ENCODE results near the gene SLC27A5.

The SLC27A5 gene, protein sequence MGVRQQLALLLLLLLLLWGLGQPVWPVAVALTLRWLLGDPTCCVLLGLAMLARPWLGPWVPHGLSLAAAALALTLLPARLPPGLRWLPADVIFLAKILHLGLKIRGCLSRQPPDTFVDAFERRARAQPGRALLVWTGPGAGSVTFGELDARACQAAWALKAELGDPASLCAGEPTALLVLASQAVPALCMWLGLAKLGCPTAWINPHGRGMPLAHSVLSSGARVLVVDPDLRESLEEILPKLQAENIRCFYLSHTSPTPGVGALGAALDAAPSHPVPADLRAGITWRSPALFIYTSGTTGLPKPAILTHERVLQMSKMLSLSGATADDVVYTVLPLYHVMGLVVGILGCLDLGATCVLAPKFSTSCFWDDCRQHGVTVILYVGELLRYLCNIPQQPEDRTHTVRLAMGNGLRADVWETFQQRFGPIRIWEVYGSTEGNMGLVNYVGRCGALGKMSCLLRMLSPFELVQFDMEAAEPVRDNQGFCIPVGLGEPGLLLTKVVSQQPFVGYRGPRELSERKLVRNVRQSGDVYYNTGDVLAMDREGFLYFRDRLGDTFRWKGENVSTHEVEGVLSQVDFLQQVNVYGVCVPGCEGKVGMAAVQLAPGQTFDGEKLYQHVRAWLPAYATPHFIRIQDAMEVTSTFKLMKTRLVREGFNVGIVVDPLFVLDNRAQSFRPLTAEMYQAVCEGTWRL

DNA sequence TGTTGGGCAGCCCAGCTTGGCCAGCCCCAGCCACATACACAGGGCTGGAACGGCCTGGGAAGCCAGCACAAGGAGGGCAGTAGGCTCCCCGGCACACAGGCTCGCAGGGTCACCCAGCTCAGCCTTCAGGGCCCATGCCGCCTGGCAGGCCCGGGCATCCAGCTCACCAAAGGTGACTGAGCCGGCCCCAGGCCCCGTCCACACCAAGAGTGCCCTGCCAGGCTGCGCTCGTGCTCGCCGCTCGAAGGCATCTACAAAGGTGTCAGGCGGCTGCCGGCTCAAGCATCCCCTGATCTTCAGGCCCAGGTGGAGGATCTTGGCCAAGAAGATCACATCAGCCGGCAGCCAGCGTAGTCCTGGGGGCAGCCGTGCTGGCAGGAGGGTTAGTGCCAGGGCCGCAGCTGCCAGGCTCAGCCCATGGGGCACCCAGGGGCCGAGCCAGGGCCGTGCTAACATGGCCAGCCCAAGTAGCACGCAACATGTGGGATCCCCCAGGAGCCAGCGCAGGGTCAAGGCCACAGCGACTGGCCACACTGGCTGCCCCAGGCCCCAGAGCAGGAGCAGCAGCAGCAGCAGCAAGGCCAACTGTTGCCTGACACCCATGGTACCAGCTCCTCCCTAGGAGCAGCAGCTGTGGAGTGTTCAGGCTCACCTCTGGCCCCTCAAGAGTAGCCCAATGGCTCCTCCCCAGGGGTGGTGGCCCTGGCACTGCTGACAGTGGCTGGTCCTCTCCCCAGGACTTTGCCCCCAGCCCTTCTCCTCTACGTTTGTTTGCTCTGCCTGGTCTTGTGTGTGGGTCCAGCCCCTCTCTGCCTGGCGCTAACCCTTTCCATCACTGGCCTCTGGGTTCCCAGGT lies at the start of gene SLC27A5:
Gene SLC27A5 (minus strand): TSS at position 640 of the 856 bp plus-strand sequence. CDS start 37 bp downstream, at position 603.
- DNase-seq: no peak

DNA sequence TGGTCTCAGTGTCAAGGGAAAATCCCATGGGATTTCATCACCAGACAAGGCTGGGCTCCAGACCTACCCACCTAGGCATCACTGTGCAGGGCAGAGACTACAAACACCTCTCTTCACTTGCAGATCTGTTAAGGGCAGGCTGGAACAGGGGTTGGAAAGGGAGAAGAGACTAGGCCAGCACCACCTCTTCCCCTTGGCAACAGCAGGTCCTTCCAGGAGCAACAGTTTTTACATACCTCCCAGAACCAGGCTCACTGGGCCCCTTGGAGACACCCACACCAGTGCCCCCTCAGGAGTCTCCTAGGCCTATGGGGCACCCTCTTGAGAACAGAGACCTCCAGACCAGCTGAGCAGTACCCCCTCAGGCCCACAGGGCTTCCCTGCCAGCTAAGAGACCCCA lies 49.1 kb upstream of the SLC27A5 start:
- DNase-seq: no peak

DNA sequence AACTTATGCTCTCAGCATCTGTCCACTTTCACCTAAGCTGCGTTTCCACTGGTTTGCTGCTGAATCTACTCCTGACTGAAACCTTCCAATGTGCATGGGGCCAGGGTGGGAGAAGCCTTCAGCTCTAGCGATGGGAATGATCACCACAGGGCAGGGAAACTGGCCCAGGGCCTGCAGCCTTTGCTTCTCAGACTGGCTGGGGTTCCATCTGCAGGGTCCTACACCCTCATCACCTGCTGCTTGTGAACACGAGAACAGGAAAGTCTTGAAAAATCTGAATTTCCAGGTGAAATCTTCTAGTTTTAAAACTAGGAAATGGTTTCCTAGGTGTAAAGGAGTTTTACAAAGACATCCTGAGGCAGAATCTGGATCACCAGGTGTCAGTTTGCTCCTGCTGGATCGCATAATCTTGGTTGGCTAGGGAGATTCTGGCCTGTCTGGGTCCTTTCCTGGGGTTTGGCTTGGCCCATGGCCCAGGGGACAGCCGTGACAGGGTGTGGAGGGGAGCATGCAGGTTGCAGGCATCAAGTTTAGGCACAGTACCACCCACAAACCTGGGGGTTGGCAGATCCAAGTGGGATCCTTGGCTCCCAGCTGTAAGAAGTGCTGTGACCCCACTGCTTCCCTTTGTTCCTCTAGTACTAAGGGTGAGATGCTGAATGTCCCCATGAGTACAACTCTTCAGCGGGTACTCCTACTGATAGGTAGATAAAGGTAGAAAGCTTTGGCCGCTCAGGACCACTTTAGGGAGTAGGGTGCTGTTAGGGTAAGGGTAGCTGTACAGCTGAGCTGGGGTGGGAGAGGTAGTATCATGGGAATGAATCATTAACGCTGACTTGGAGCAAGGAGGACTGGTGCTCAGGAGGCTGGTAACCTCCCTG lies 48.5 kb upstream of the SLC27A5 start:
- DNase-seq: no peak

DNA sequence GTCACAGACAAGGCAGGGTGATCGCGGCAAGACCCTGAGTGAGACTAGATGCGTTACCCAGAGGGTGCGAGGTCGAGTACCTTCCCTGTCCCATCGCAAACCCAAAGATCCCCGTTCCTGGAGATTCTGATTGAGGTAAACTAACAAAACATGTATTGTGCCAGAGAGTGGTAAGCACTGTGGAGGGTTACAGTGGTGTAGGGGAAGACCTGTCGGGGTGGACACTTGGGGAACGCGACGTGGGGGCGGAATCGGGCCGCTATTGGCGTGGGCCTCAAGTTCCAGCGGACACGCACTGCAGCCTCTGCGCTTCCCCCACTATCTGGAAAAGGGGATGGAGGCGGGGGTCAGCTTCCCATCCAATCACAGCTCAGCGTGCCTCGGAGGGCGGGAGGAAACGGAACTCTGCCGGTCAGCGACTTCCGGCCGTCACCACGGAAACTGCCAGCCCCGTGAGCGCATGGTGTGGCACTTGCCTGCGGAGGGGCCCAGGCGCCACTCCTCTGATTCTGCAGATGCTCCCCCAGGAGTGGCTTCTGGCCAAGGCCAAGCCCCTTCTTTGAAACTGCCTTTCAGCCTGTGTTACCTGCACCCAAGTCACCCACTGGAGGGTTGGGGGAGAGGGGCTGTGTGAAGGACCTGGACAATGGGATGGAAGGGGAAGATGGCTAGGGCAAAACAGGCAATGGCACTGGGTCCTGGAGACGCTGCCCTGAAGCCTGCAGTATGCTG lies 47.6 kb upstream of the SLC27A5 start:
- peak; percentile 87 for DNase-seq

DNA sequence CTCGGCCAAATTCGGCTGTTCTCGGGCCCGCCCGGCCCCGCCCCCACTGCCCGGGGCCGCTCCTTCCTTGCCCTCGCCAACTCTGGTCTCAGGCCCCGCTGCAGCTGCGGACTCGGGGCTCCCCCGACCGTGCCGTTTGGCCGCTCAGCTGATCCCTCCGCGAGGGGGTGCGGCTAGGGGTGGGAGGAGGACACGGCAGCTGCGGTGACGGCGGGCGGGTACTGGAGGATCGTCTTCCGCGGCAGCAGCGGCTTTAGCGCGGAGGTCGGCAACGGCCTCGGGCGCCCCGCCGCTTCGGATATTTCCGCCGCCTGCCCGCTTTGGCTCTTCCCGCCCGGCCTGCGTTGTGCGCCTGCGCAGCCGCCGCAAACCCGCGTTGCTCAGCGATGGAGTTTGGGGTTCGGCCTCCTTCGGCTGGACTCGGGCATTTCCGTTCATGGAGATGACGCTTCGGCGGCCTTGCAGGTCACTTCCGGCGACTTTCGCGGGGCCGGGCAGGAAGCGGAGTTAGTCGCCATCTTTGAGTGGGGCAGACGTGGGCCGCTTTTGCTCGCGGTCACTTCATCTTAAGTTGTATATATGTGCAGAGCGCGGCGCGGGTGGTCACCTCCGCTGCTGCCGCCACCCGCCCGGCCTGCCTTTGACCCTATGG lies 47.0 kb upstream of the SLC27A5 start:
- DNase-seq: peak; percentile 99

DNA sequence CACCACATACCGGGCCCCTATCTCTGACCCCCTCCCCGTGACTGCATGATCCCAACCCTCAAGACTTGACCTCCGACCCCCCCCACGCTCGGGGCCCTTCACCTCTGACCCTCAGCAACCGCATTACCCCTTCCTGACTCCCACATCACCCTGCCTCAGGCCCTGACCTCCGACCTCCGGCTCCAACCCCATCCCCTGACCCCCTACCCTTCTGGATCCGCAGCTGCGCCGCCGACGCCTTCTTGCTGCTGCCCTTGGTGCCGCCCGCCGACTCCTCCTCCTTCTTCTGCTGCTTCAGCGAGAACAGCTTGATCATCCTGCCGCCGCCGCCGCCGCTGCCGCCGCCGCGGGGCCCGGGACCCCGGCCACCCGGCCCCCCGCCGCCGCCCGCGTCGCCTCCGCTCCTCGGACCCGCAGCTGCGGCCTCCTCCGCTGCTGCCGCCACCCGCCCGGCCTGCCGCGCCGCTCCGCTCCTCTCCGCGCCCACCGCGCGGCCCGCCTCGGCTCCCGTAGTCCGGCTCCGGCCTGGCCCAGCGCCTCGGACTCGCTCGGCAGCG lies 46.4 kb upstream of the SLC27A5 start, which contains the start of gene UBE2M:
Gene UBE2M (minus strand): TSS at position 546 of the 557 bp plus-strand sequence. CDS start 230 bp downstream, at position 316.
- DNase-seq: peak; percentile 59

DNA sequence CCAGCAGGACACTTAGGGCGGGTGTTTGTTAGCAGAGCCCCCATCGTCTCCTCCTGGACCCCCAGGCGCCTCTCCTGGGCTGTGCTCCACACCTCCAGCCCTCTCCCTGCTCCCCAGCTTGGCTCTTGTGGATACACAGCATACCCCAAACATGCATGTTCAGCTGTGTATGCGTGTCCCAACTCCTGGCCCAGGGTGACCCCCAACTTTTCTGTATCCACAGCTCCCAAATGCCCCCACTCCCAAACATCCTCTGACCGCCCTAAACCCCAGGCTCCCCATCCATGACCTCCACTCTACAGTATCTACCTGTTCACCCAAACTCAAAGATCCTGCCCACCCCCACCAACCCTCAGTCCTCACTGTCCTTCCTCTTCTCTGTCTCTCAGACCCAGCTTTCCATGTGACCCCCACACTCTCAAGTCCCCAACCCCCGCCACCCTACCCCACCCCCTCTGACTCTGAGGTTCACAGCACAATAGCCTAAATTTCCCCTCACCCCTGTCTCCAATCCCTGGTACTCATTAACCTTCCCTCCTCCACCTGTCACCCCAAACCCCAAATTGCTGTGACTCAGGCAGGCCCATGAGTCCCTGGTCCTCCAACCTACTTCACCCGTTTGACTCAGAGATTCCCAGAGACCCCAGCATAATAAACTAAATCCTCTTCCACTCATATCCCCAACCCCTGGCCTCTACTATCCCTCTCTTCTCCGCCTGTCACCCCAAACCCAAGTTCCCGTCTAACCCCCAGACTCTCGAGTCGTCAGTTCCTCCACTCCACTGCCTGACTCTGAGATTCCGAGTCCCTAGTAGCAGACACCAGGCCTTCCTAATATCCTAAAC lies 45.7 kb upstream of the SLC27A5 start:
- DNase-seq: no peak

DNA sequence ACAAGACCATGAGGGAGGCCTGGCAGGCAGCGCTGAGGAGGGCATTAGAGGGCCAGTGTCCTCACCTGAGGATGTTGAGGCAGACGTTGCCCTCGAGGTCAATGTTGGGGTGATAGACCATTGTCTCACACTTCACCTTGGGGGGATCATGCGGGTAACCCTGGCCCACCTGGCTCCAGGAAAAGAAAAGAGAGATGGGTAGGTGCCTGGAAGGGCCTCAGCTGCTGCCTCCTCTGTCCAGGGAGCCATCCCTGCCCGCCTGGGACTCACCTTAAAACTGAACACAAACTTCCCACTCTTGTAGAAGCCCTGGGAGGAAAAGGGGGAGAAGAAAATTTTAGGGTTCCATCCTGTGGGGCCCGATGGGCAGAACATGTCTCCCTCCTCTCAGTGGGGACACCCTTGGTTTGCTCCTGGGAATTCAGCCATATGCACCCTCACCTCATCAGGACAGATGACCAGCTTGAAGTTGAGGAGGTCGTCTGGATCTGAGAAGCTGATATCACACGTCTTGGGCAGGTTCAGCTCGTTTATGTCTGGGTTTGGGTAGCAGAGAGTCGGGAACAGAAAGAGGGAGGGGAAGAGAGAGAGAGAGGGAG lies 44.9 kb upstream of the SLC27A5 start:
- DNase-seq: no peak

DNA sequence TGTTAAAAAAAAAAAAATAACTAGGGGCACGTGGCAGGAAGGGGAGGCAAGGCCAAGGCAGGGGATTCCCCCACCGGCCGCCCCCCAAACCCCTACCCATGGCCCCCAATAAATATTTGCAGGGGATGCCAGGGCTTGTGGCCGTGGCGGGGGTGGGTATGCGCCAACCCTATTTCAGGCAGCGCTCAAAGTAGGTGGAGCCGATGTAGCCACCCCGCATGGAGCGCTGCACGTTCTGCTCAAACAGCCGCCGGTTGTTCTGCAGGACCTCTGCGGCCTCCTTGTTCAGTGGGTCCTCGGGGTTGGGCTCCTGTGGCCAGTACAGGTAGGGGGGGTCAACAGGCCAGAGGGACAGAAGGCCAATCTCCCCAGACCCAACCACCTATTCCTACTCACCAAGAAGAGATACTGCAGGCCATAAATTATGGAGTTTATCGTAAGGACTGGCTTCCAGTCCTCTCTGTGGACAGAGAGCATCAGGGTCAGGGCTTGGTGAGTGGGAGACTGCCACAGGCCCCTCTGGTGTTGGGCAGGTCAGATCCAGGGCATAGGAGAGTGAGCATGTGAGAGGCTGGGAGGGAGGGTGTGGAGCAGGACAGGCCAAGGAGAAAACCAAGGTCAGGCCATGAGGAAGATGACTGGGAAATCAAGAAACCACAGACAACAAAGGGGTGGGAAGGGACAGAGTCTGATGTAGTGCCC lies 44.3 kb upstream of the SLC27A5 start:
- no peak for DNase-seq

DNA sequence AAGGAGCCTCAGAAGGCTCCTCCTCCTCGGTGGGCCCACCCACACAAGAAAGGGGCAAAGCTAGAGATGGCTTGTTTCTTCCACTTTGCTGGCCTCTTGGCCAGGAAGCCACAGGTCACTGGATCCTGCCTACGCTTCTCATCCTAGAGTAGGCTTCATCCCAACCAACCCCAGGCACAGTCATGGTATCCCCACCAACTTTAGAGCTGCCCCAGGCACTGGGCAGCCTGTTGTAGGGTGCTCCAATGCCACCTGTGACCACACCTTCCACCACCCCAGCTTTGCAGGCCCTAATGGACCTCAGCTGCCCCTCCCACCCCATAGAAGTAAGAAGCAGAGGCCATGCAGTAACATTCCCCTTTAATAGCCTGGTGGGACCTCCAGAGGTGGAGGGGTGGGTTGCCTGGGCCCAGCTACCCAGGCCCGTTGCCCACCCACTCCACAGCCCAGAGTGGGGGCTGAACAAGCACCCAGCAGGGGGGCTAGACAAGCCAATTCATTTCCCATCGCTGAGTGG lies 43.6 kb upstream of the SLC27A5 start:
- no peak for DNase-seq

DNA sequence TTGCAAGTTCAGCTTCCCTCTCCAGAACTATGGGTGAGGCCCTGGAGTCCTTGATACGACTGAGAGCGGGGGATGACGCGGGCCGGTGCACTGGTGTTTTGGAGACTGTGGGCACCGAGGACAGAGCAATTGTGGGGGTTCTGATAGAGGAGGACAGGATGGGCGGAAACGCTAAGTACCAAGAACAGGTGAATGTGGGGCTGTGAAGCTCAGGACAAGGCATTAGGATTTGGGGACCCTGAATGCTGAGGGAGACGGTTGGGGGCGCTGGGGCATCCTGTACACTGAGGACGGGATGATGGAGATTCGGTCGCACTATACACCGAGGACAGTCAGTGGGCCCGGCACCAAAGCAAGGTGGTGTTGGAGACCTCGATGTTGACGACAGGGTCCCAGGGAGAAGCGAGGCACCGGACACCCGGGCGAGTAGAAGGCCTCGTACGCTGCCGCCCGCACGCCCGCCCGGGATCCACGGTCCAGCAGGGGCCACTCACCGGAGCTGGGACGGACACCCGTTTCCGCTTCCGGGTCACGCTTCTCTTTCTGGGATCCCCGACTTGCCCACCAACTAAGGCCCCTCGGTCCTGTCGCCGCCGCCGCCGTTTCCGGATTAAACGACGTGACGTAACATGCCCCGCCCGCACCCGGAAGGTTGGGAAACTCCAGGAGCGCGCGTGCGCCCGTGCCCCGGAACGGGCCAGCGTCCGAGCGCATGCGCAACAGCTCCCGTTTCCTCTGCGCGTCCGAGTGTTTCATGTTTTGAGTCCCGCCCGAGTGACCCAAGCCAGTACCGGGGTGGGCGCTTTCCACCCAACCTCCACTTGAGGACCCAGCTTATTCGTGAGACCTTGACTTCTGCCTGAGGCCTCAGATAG lies 42.9 kb upstream of the SLC27A5 start, which contains the start of gene CHMP2A:
Gene CHMP2A (minus strand): TSS at position 612 of the 875 bp plus-strand sequence. CDS start 893 bp downstream, outside the sequence.
- peak; percentile 98 for DNase-seq

DNA sequence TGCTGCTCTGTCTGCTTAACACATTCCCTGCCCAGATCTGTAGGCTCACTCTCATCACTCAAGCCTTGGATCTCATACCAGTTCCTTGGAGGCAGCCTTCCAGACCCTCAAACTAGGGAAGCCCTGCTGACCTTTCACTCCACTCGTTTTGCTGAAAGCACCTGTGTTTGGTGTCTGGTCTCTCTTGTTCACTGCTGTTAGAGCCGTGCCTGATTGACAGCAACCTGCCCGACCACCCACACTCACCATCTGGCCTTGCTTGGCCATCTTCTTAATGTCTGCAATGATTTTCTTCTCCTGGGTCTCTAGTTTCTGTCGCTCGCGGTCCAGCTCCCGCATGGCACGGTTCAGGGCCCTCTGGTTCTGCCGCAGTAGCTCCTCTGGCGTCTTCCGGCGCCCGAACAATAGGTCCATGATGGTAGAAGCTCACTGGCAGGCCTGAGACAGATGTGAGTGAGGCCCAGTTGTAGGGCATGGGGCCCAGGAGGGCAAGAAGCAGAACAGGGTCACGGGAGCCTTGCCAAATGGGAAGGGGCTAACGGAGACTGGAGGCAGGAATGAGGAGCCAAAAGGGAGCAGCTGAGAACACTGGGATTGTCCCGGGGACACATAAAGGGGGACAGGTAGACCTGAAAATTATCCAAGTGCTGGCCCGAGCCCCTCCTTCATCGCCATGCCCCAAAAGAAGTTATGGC lies 42.2 kb upstream of the SLC27A5 start:
- DNase-seq: no peak

DNA sequence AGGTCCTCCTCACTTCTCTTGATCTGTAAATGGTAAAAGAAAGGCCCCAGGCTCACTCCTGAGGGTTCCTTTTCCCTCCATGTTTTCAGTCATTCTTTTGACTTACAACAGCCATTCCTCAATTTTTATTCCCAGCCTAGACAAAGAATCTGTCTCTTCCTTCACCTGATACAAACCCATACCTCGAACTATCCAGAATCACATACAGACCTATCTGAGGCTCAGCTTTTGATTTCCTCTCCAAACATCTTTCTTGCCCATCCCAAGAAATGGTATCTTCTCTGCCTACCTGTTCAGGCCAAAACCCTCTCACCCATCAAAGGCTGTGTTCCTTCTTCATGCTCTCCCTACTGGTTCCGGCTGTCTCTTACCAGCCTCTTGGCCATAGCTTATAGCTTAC lies 40.9 kb upstream of the SLC27A5 start:
- no peak for DNase-seq

DNA sequence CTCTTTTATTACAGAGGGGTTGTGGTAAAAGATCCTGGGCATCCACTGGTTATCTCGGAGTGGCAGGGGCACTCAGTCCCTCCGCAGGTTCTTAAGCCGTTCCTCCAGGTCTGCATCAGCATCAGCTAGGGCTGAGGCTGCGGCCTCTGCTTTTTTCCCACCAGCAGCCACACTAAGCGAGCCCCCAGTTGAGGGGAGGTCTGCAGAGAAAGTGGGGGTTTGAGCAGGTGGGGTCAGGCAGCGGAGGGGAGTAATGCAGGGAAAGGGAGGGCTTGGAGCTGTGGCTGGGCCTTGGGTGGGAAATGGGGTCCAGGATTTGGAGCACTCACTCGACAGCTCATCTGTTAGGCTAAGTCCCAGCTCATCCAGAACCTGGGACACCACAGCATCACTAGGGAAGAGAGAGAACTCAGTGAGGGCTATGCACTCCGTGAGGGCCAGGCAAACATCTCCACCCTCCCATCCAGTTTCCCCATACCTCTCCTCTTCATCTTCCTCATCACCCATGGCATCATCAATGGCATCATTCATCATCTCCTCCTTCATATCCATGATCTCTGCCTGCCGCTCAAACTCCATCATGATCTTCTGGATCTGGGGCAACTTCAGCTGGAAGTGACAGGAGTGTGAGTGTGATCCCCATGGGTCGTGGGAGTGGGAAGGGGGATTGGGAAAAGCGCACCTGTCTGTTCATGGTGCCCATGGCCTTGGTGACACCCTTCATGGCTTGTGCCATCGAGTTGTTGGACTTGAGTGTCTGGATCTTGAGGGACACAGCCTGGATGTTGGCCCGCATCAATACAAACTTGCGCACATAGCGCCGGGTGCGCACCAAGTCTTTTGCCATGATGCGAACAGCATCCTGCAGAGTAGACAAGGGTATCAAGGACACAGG lies 40.0 kb upstream of the SLC27A5 start:
- DNase-seq: no peak

DNA sequence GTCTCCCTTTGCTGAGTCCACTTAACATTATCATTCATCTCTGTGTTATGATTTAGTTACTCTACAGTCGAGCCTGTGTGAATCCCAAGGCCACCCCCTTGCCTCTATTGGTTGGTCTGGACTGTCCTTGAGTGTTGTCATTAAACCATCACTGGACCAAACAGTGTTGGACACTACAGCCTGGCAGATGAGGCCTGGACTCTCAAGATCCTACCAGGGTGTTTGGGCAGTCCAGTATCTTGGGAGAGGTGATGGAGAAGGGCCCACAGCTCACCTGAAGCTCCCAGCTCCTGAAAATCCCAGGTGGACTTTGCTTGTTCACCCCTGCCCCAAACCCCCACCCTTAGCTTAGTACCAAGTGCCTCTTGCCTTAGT lies 39.3 kb upstream of the SLC27A5 start:
- no peak for DNase-seq

Measured in CD4-positive, alpha-beta T cell treated with Interleukin-15 for 1 hour (primary cell).